ENCODE data around the gene PIGV.

Gene PIGV

DNA sequence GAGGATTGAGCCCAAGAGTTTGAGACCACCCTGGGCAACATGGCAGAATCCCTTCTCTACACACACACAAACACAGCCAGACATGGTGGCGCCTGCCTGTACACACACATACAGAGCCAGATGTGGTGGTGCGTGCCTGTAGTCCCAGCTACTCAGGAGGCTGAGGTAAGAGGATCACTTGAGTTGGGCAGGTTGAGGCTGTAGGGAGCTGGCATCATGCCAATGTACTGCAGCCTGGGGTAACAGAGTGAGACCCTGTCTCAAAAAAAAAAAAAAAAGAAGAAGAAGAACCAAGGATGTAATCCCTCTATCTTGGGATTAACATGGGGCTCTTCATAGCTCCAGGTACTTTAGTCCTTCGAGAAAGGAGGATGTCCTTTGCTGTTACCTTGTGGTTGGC is 29.4 kb upstream of the PIGV start:
- TF ChIP-seq GATA3 (IDR thresholded peaks at IDR 0.05; ENCODE audit: low read depth, low read length) (no peak), GATA2 (IDR thresholded peaks at IDR 0.05; ENCODE audit: low read depth, low read length) (no peak)

GRCh38 chr1:26759531-26759930 is 28.2 kb upstream of the PIGV start:
- TF ChIP-seq GATA3 (IDR thresholded peaks at IDR 0.05; ENCODE audit: low read depth, low read length), result no peak
- no peak for TF ChIP-seq GATA2 (IDR thresholded peaks at IDR 0.05; ENCODE audit: low read depth, low read length)

- TF ChIP-seq GATA3 (IDR thresholded peaks at IDR 0.05; ENCODE audit: low read depth, low read length), result no peak
- TF ChIP-seq GATA2 (IDR thresholded peaks at IDR 0.05; ENCODE audit: low read depth, low read length), result no peak
Measured at GRCh38 chr1:26761217-26761616, 26.5 kb upstream of the PIGV start.

GRCh38 chr1:26767714-26768113 is 20.0 kb upstream of the PIGV start:
- TF ChIP-seq GATA2 (IDR thresholded peaks at IDR 0.05; ENCODE audit: low read depth, low read length) (no peak), GATA3 (IDR thresholded peaks at IDR 0.05; ENCODE audit: low read depth, low read length) (no peak)

DNA sequence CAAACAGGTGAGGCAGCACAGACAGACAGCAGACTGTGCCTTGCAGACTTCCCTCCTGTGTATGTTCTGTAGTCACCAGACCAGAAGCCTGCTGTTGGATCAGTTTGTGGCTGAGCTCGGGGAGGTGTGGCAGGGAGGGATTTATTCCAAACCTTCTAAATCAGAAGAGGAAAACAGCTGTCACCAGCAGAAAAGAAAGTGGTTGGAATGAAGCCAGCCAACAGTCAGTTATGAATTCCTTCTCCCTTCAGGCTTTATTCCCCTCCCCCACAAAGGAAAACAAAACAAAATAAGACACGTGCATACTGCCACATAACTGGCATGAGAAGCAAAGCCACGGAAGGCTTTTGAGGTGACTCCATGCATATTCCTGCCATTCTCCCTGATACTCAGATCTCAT is 19.0 kb upstream of the PIGV start:
- TF ChIP-seq GATA3 (IDR thresholded peaks at IDR 0.05; ENCODE audit: low read depth, low read length) (no peak), GATA2 (IDR thresholded peaks at IDR 0.05; ENCODE audit: low read depth, low read length) (no peak)

GRCh38 chr1:26771285-26771642 is 16.5 kb upstream of the PIGV start:
- TF ChIP-seq GATA2 (IDR thresholded peaks at IDR 0.05; ENCODE audit: low read depth, low read length) (no peak), GATA3 (IDR thresholded peaks at IDR 0.05; ENCODE audit: low read depth, low read length) (no peak)

DNA sequence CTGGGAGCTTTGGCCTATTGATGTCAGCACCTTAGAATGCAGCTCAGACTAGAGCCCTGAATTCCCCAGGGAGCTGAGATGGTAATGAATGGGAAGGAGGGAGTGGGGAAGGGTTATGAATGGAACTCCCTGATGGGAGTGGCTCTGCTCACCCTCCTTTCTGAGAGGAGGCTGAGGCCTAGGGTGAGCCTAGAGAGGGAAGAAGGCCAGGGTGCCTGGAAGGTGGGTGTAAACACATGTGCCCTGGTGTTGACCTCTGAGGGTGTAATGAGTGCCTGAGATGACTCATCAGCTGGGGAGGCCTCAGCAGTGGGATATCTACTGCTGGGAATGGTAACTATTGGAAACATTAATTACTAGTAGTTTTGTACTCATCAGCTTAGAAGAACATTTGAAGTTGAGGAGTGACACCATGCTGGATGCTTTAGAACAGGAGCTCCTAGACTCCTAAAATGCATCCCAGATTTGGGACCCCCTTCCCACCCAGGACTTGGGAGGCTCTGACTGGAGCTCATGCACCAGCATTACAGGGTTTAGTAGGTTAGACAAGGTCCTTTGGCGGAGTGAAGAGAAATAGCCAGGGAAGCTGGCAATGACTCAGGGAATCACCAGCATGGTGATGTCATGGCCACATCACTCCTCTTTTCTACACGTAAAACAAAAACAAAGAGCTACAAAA is 16.0 kb upstream of the PIGV start:
- TF ChIP-seq GATA3 (IDR thresholded peaks at IDR 0.05; ENCODE audit: low read depth, low read length) (no peak), GATA2 (IDR thresholded peaks at IDR 0.05; ENCODE audit: low read depth, low read length) (no peak)

DNA sequence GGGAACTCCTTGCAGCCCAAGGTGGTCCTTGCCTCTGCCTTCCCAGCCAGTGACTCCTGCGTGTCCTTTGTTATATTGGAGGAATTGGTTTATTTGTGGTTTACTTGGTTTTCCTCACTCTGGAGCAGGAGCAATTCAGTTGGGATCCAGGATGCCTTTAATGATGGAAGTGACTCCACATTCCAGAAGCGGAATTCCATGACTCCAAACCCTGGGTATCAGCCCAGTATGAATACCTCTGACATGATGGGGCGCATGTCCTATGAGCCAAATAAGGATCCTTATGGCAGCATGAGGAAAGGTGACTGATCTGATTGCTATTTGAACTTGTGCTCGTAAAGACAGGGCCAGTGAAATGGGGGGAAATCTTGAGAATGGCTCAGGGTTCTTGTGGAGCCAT is 15.1 kb upstream of the PIGV start:
- TF ChIP-seq GATA2 (IDR thresholded peaks at IDR 0.05; ENCODE audit: low read depth, low read length) (no peak), GATA3 (IDR thresholded peaks at IDR 0.05; ENCODE audit: low read depth, low read length) (no peak)

- TF ChIP-seq GATA3 (IDR thresholded peaks at IDR 0.05; ENCODE audit: low read depth, low read length) (no peak), GATA2 (IDR thresholded peaks at IDR 0.05; ENCODE audit: low read depth, low read length) (no peak)
Measured at GRCh38 chr1:26774462-26774861, 13.3 kb upstream of the PIGV start.

GRCh38 chr1:26775666-26776065 is 12.1 kb upstream of the PIGV start:
- no peak for TF ChIP-seq GATA2 (IDR thresholded peaks at IDR 0.05; ENCODE audit: low read depth, low read length)
- no peak for TF ChIP-seq GATA3 (IDR thresholded peaks at IDR 0.05; ENCODE audit: low read depth, low read length)

GRCh38 chr1:26779098-26779668 is 8.6 kb upstream of the PIGV start:
- no peak for TF ChIP-seq GATA3 (IDR thresholded peaks at IDR 0.05; ENCODE audit: low read depth, low read length)
- no peak for TF ChIP-seq GATA2 (IDR thresholded peaks at IDR 0.05; ENCODE audit: low read depth, low read length)

DNA sequence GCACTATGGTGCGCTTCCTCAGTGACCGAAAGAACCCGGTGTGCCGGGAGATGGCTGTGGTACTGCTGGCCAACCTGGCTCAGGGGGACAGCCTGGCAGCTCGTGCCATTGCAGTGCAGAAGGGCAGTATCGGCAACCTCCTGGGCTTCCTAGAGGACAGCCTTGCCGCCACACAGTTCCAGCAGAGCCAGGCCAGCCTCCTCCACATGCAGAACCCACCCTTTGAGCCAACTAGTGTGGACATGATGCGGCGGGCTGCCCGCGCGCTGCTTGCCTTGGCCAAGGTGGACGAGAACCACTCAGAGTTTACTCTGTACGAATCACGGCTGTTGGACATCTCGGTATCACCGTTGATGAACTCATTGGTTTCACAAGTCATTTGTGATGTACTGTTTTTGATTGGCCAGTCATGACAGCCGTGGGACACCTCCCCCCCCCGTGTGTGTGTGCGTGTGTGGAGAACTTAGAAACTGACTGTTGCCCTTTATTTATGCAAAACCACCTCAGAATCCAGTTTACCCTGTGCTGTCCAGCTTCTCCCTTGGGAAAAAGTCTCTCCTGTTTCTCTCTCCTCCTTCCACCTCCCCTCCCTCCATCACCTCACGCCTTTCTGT is 7.3 kb upstream of the PIGV start:
- no peak for TF ChIP-seq GATA3 (IDR thresholded peaks at IDR 0.05; ENCODE audit: low read depth, low read length)
- TF ChIP-seq GATA2 (IDR thresholded peaks at IDR 0.05; ENCODE audit: low read depth, low read length), result no peak

- TF ChIP-seq GATA2 (IDR thresholded peaks at IDR 0.05; ENCODE audit: low read depth, low read length) (no peak), GATA3 (IDR thresholded peaks at IDR 0.05; ENCODE audit: low read depth, low read length) (no peak)
Measured at GRCh38 chr1:26781206-26781825, 6.4 kb upstream of the PIGV start.

DNA sequence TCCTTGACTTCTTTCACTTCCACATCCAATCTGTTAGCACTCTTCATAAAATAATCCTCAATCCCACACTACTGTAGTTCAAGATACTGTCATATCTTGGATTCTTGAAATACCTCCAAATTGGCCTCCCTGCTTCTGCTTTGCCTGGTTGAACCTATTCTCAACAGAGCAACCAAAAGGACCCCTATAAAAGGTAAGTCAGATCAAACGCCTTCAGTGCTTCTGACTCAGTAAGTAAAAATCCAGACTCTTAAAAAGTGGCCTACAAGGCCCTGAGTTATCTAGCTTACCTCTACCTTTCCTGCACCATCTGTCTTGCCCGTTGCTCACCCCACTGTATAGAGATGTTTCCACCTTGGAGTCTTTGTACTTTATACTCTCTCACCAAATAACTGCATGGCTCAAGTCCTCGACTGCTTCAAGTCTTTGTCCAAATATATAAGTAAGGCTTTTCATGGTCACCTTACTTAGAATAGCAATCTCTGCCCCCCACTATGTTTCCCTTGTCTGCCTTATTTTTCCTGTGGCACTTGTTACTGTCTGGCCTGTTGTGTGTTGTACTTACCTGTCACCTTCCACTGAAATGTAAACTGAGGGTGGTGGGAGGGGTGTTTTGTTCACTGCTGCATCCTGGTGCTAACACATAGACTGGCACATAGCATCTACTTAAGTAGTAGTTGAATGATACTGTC is 5.1 kb upstream of the PIGV start:
- TF ChIP-seq GATA3 (IDR thresholded peaks at IDR 0.05; ENCODE audit: low read depth, low read length) (no peak), GATA2 (IDR thresholded peaks at IDR 0.05; ENCODE audit: low read depth, low read length) (no peak)
